ENCODE measurements around the gene TSPAN15.
"Not testable (repeated sequence)": the region's sequence is repeated elsewhere in the genome, so short reads cannot be mapped to it uniquely, and the experiment has no call there.

TSPAN15 gene

GRCh38 chr10:69446650-69447151, 4.6 kb upstream of the TSPAN15 start:
- H2AFZ ChIP-seq (ENCODE audit: low read length): no peak overlapping the region
- no peak overlapping the region for H3K9ac ChIP-seq (ENCODE audit: low read length)
- no peak for TF ChIP-seq CTCF (IDR thresholded peaks at IDR 0.05; ENCODE audit: low read length)
- no peak for TF ChIP-seq EZH2 (IDR thresholded peaks at IDR 0.05; ENCODE audit: borderline replicate concordance, low read length)
- no peaks in the 10 kb centered on the region for H3K9me3 ChIP-seq (ENCODE audit: low read length)
- H4K20me1 ChIP-seq (ENCODE audit: insufficient read depth, low read length): no peaks in the 10 kb centered on the region
- H3K27ac ChIP-seq (ENCODE audit: low read depth, low read length, poor library complexity, severe bottlenecking): no peak overlapping the region
- no peaks in the 10 kb centered on the region; the same call in 1 of the 2 replicates for H3K27me3 ChIP-seq (ENCODE audit: insufficient read depth, low read length)
- H3K4me1 ChIP-seq (ENCODE audit: insufficient read depth, low read length, severe bottlenecking): no peaks in the 10 kb centered on the region
- no peaks in the 10 kb centered on the region for H3K9me2 ChIP-seq (ENCODE audit: low read depth, low read length)
- no peaks in the 10 kb centered on the region for H3K36me3 ChIP-seq (ENCODE audit: insufficient read depth, low read length)
- H3F3A ChIP-seq (ENCODE audit: insufficient read depth, low read length): no peaks in the 10 kb centered on the region
- H3K79me2 ChIP-seq (ENCODE audit: insufficient read depth, low read length): no peaks in the 10 kb centered on the region
- H3K4me2 ChIP-seq (ENCODE audit: low read length): no peak overlapping the region
- H3K4me3 ChIP-seq (ENCODE audit: low read depth, low read length, poor library complexity, severe bottlenecking): no peak overlapping the region

- Histone ChIP-seq H3K4me2 (ENCODE audit: low read length) (no peak overlapping the region), H3F3A (ENCODE audit: insufficient read depth, low read length) (no peaks in the 10 kb centered on the region)
Observed at GRCh38 chr10:69449841-69450240, 1.4 kb upstream of the TSPAN15 start.

GRCh38 chr10:69450395-69450794, 870 bp upstream of the TSPAN15 start:
- H3K4me2 ChIP-seq (ENCODE audit: low read length); H2AFZ ChIP-seq (ENCODE audit: low read length); H3K79me2 ChIP-seq (ENCODE audit: insufficient read depth, low read length); H4K20me1 ChIP-seq (ENCODE audit: insufficient read depth, low read length); H3K27me3 ChIP-seq (ENCODE audit: insufficient read depth, low read length); H3K4me1 ChIP-seq (ENCODE audit: insufficient read depth, low read length, severe bottlenecking); H3K9me3 ChIP-seq (ENCODE audit: low read length); H3F3A ChIP-seq (ENCODE audit: insufficient read depth, low read length); H3K36me3 ChIP-seq (ENCODE audit: insufficient read depth, low read length); H3K9me2 ChIP-seq (ENCODE audit: low read depth, low read length); H3K9ac ChIP-seq (ENCODE audit: low read length); H3K27ac ChIP-seq (ENCODE audit: low read depth, low read length, poor library complexity, severe bottlenecking); H3K4me3 ChIP-seq (ENCODE audit: low read depth, low read length, poor library complexity, severe bottlenecking): not testable (repeated sequence)

More at GRCh38 chr10:69449841-69450240, 1.4 kb upstream of the TSPAN15 start:
- Histone ChIP-seq H3K9me3 (ENCODE audit: low read length) (no peaks in the 10 kb centered on the region), H3K4me1 (ENCODE audit: insufficient read depth, low read length, severe bottlenecking) (no peaks in the 10 kb centered on the region), H3K4me3 (ENCODE audit: low read depth, low read length, poor library complexity, severe bottlenecking) (no peak overlapping the region), H3K27me3 (ENCODE audit: insufficient read depth, low read length) (no peaks in the 10 kb centered on the region), H3K9me2 (ENCODE audit: low read depth, low read length) (no peaks in the 10 kb centered on the region), H3K27ac (ENCODE audit: low read depth, low read length, poor library complexity, severe bottlenecking) (no peak overlapping the region), H3K9ac (ENCODE audit: low read length) (no peak overlapping the region), H3K36me3 (ENCODE audit: insufficient read depth, low read length) (no peaks in the 10 kb centered on the region), H3K79me2 (ENCODE audit: insufficient read depth, low read length) (no peaks in the 10 kb centered on the region), H4K20me1 (ENCODE audit: insufficient read depth, low read length) (no peaks in the 10 kb centered on the region), H2AFZ (ENCODE audit: low read length) (no peak overlapping the region)
- TF ChIP-seq CTCF (IDR thresholded peaks at IDR 0.05; ENCODE audit: low read length) (peak; percentile 50; the same call in 1 of the 2 replicates), EZH2 (IDR thresholded peaks at IDR 0.05; ENCODE audit: borderline replicate concordance, low read length) (no peak)

GRCh38 chr10:69451784-69452251, 553 bp downstream of the TSPAN15 start:
- no peaks in the 10 kb centered on the region for H4K20me1 ChIP-seq (ENCODE audit: insufficient read depth, low read length)
- no peaks in the 10 kb centered on the region for H3K27me3 ChIP-seq (ENCODE audit: insufficient read depth, low read length)
- H3K4me1 ChIP-seq (ENCODE audit: insufficient read depth, low read length, severe bottlenecking): no peaks in the 10 kb centered on the region
- no peaks in the 10 kb centered on the region for H3K36me3 ChIP-seq (ENCODE audit: insufficient read depth, low read length)
- no peak overlapping the region for H3K9ac ChIP-seq (ENCODE audit: low read length)
- no peak overlapping the region for H3K4me3 ChIP-seq (ENCODE audit: low read depth, low read length, poor library complexity, severe bottlenecking)
- H3K4me2 ChIP-seq (ENCODE audit: low read length): no peak overlapping the region
- no peaks in the 10 kb centered on the region for H3K79me2 ChIP-seq (ENCODE audit: insufficient read depth, low read length)
- no peak overlapping the region for H2AFZ ChIP-seq (ENCODE audit: low read length)
- H3K9me3 ChIP-seq (ENCODE audit: low read length): no peaks in the 10 kb centered on the region
- no peaks in the 10 kb centered on the region for H3K9me2 ChIP-seq (ENCODE audit: low read depth, low read length)
- no peaks in the 10 kb centered on the region for H3F3A ChIP-seq (ENCODE audit: insufficient read depth, low read length)
- TF ChIP-seq EZH2 (IDR thresholded peaks at IDR 0.05; ENCODE audit: borderline replicate concordance, low read length) (no peak), CTCF (IDR thresholded peaks at IDR 0.05; ENCODE audit: low read length) (no peak)
- no peak overlapping the region for H3K27ac ChIP-seq (ENCODE audit: low read depth, low read length, poor library complexity, severe bottlenecking)
